ENCODE results near the gene DNAJC13.

- no peak for TF ChIP-seq EZH2phosphoT487 (IDR thresholded peaks at IDR 0.05; ENCODE audit: borderline replicate concordance, low read length)
- TF ChIP-seq, protein P1, sequence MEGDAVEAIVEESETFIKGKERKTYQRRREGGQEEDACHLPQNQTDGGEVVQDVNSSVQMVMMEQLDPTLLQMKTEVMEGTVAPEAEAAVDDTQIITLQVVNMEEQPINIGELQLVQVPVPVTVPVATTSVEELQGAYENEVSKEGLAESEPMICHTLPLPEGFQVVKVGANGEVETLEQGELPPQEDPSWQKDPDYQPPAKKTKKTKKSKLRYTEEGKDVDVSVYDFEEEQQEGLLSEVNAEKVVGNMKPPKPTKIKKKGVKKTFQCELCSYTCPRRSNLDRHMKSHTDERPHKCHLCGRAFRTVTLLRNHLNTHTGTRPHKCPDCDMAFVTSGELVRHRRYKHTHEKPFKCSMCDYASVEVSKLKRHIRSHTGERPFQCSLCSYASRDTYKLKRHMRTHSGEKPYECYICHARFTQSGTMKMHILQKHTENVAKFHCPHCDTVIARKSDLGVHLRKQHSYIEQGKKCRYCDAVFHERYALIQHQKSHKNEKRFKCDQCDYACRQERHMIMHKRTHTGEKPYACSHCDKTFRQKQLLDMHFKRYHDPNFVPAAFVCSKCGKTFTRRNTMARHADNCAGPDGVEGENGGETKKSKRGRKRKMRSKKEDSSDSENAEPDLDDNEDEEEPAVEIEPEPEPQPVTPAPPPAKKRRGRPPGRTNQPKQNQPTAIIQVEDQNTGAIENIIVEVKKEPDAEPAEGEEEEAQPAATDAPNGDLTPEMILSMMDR (conservative IDR thresholded peaks at IDR 0.05; ENCODE audit: low read depth, low read length) = no peak
- TF ChIP-seq EZH2 (IDR thresholded peaks at IDR 0.05; ENCODE audit: low read length, unreplicated experiment) = no peak
Observed at GRCh38 chr3:132404276-132404675, 13.0 kb upstream of the DNAJC13 start.
